HEK293T (cell line): ENCODE measurements around the gene ANKRD35.

Experiments
- ARNT ChIP-seq: fragments of 450-650 bp; IDR thresholded peaks from 2 replicates; pipeline ENCODE4 v1.6.1; 2017; ENCODE audit warnings: mild to moderate bottlenecking
- BHLHE40 ChIP-seq: fragments of 450-650 bp; IDR thresholded peaks from 2 replicates; pipeline ENCODE4 v1.6.1; 2016; ENCODE audit warnings: mild to moderate bottlenecking, moderate library complexity, borderline replicate concordance
- FOXA1 ChIP-seq: fragments of 450-650 bp; IDR thresholded peaks from 2 replicates; pipeline ENCODE4 v1.6.1; 2016; ENCODE audit warnings: mild to moderate bottlenecking
- FOXK2 ChIP-seq: fragments of 450-650 bp; IDR thresholded peaks from 2 replicates; pipeline ENCODE4 v1.6.1; 2016; ENCODE audit warnings: mild to moderate bottlenecking
- FOXM1 ChIP-seq: fragments of 450-650 bp; IDR thresholded peaks from 2 replicates; pipeline ENCODE4 v1.6.1; 2017; ENCODE audit warnings: mild to moderate bottlenecking, borderline replicate concordance
- HDGF ChIP-seq: fragments of 450-650 bp; IDR thresholded peaks from 2 replicates; pipeline ENCODE4 v1.6.1; 2017; ENCODE audit warnings: antibody characterized with exemption, borderline replicate concordance
- NFRKB ChIP-seq: fragments of 450-650 bp; IDR thresholded peaks from 2 replicates; pipeline ENCODE4 v1.6.1; 2016; ENCODE audit warnings: mild to moderate bottlenecking, moderate library complexity
- SP1 ChIP-seq: fragments of 450-650 bp; IDR thresholded peaks from 2 replicates; pipeline ENCODE4 v1.6.1; 2017
- ZNF384 ChIP-seq: fragments of 450-650 bp; IDR thresholded peaks from 2 replicates; pipeline ENCODE4 v1.6.1; 2016
- TF ChIP-seq, protein P1 (sequence below): fragments of 450-650 bp; IDR thresholded peaks from 2 replicates; pipeline ENCODE4 v1.6.1; 2016

DNA sequence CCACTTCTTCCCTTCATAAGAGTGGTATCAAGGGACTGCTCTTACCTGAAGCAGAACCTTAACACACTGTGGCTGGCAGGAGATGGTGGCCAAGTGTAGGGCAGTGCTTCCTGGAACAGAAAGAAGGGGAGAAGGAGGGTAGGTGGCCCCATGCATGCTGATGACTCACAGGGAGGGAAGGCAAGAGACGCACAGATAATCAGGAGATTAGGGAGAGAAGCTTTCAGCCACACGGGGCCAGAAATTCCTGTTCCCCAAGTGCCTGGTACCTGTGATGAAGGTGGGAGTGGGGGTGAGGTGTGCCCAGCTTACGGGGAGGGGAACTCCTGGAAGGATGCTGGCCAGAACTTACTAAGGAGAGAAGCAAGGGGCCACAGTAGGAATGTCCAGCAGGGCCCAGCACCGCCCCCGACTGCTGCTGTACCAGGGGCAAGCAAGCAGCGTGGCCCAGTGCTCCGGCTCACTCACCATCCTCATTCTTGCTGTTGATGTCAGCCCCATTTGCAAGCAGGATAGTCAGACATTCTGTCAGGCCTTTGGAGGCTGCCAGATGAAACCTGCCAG, 7.7 kb downstream of the ANKRD35 start:
- TF ChIP-seq SP1 (no peak), FOXK2 (no peak), FOXM1 (no peak), FOXA1 (no peak), NFRKB (no peak), BHLHE40 (no peak), HDGF (no peak), ARNT (no peak), ZNF384 (no peak)
- TF ChIP-seq, protein P1, sequence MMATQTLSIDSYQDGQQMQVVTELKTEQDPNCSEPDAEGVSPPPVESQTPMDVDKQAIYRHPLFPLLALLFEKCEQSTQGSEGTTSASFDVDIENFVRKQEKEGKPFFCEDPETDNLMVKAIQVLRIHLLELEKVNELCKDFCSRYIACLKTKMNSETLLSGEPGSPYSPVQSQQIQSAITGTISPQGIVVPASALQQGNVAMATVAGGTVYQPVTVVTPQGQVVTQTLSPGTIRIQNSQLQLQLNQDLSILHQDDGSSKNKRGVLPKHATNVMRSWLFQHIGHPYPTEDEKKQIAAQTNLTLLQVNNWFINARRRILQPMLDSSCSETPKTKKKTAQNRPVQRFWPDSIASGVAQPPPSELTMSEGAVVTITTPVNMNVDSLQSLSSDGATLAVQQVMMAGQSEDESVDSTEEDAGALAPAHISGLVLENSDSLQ, result no peak
